IMR-90 (cell line): ENCODE data around the gene DPF3. TPM values are rescaled to one million over a fixed set of nuclear protein-coding genes. Genes with fewer than 3 reads are reported as not detected.

Experiments
- ATAC-seq: fragments of 200-7000 bp; cut with Tn5 transposase; 2 replicates; pipeline ENCODE4 v1.9.1; 2020; ENCODE audit warnings: low read depth, mild to moderate bottlenecking, moderate library complexity
- BruUV-seq: library from RNA; stranded (reverse); fragments of 400-500 nt; replicated peaks from 2 replicates; lab custom pipeline; 2021; lab: Mats Ljungman, UMichigan
- CTCF ChIA-PET: fragments of 300-600 bp; formaldehyde crosslinking; extraction: SDS; loops from one replicate; lab custom pipeline; 2021; ENCODE audit warnings: antibody characterized with exemption; lab: Yijun Ruan, JAX
- POLR2A ChIA-PET: fragments of 300-600 bp; sonication (Branson Sonifier 250); formaldehyde crosslinking; loops from one replicate; lab custom pipeline; 2022; ENCODE audit warnings: antibody characterized with exemption; ENCODE audit not compliant: unreplicated experiment; lab: Charles Lee
- DNase-seq: peaks from one replicate; pipeline ENCODE4 v3.0.0; 2013
- H2AFZ ChIP-seq: replicated peaks from 2 replicates; pipeline ENCODE3; 2013; ENCODE audit warnings: low read length, mild to moderate bottlenecking; ENCODE audit not compliant: poor library complexity
- H2AK5ac ChIP-seq: 2 replicates; pipeline ENCODE4 v1.6.1; 2013; ENCODE audit warnings: low read depth, low read length, inconsistent platforms
- H2AK9ac ChIP-seq: replicated peaks from 2 replicates; pipeline ENCODE3; 2013; ENCODE audit warnings: mild to moderate bottlenecking, low read depth, low read length, moderate library complexity; ENCODE audit not compliant: poor library complexity
- H2BK120ac ChIP-seq: 2 replicates; pipeline ENCODE4 v1.6.1; 2013; ENCODE audit warnings: low read depth, low read length, inconsistent platforms
- H2BK15ac ChIP-seq: 3 replicates; pipeline ENCODE4 v1.6.1; 2013; ENCODE audit warnings: low read depth, low read length, inconsistent platforms
- H2BK20ac ChIP-seq: 2 replicates; pipeline ENCODE4 v1.6.1; 2013; ENCODE audit warnings: low read depth, mild to moderate bottlenecking, inconsistent platforms, low read length, moderate library complexity
- H2BK5ac ChIP-seq: 2 replicates; pipeline ENCODE4 v1.6.1; 2013; ENCODE audit warnings: mild to moderate bottlenecking, low read depth, low read length, inconsistent platforms; ENCODE audit not compliant: poor library complexity, severe bottlenecking
- H3K14ac ChIP-seq: replicated peaks from 2 replicates; pipeline ENCODE4 v1.6.1; 2013; ENCODE audit warnings: low read depth, low read length, inconsistent platforms
- H3K18ac ChIP-seq: 2 replicates; pipeline ENCODE4 v1.6.1; 2013; ENCODE audit warnings: low read depth, low read length, control low read depth
- H3K23ac ChIP-seq: 2 replicates; pipeline ENCODE4 v1.6.1; 2013; ENCODE audit warnings: low read depth, low read length, inconsistent platforms
- H3K27ac ChIP-seq: 2 replicates; pipeline ENCODE4 v1.5.1; 2013; ENCODE audit warnings: mild to moderate bottlenecking, control low read depth, low read length; ENCODE audit not compliant: insufficient read depth
- H3K27me3 ChIP-seq: 2 replicates; pipeline ENCODE4 v1.6.1; 2013; ENCODE audit warnings: low read length; ENCODE audit not compliant: control insufficient read depth, insufficient read depth
- H3K36me3 ChIP-seq: 2 replicates; pipeline ENCODE4 v1.6.1; 2013; ENCODE audit warnings: low read length, mixed read lengths; ENCODE audit not compliant: control insufficient read depth, insufficient read depth
- H3K4ac ChIP-seq: 2 replicates; pipeline ENCODE4 v1.6.1; 2013; ENCODE audit warnings: low read depth, low read length, inconsistent platforms
- H3K4me1 ChIP-seq: 2 replicates; pipeline ENCODE4 v1.6.1; 2013; ENCODE audit warnings: low read length, mixed read lengths; ENCODE audit not compliant: control insufficient read depth, insufficient read depth
- H3K4me2 ChIP-seq: 2 replicates; pipeline ENCODE4 v1.6.1; 2013; ENCODE audit warnings: low read depth, mild to moderate bottlenecking, control low read depth, low read length, moderate library complexity
- H3K4me3 ChIP-seq: 2 replicates; pipeline ENCODE4 v1.5.1; 2013; ENCODE audit warnings: low read depth, mild to moderate bottlenecking, control low read depth, low read length, moderate library complexity; ENCODE audit not compliant: insufficient read depth
- H3K56ac ChIP-seq: 2 replicates; pipeline ENCODE4 v1.6.1; 2013; ENCODE audit warnings: low read length, inconsistent platforms; ENCODE audit not compliant: insufficient read depth; ENCODE audit errors: extremely low read depth
- H3K79me1 ChIP-seq, 2 experiments: 2 replicates each; pipeline ENCODE4 v1.6.1; 2013; ENCODE audit warnings: low read length in 2 of 2, inconsistent platforms in 1 of 2, low read depth in 1 of 2
- H3K9ac ChIP-seq: 2 replicates; pipeline ENCODE4 v1.6.1; 2013; ENCODE audit warnings: low read depth, low read length, control low read depth
- H3K9me1 ChIP-seq: 2 replicates; pipeline ENCODE4 v1.6.1; 2013; ENCODE audit warnings: low read length, inconsistent platforms; ENCODE audit not compliant: insufficient read depth
- H3K9me3 ChIP-seq: 2 replicates; pipeline ENCODE4 v1.6.1; 2013; ENCODE audit warnings: low read length; ENCODE audit not compliant: control insufficient read depth, insufficient read depth
- H4K20me1 ChIP-seq: 2 replicates; pipeline ENCODE4 v1.6.1; 2013; ENCODE audit warnings: low read length, inconsistent platforms; ENCODE audit not compliant: insufficient read depth
- H4K5ac ChIP-seq: 2 replicates; pipeline ENCODE4 v1.6.1; 2013; ENCODE audit warnings: mild to moderate bottlenecking, low read depth, low read length, control low read depth
- H4K8ac ChIP-seq, 2 experiments: 2 replicates each; pipeline ENCODE4 v1.6.1; 2013; ENCODE audit warnings: low read depth in 2 of 2, low read length in 2 of 2, control low read depth in 1 of 2, inconsistent platforms in 1 of 2
- H4K91ac ChIP-seq: 2 replicates; pipeline ENCODE4 v1.6.1; 2013; ENCODE audit warnings: low read depth, low read length, inconsistent platforms; ENCODE audit not compliant: insufficient read depth
- CEBPB ChIP-seq: IDR thresholded peaks from 2 replicates; pipeline ENCODE4 v1.6.1; 2012; ENCODE audit warnings: low read depth, low read length, improper control_type of control experiment
- MXI1 ChIP-seq: IDR thresholded peaks from 2 replicates; pipeline ENCODE4 v1.6.1; 2012; ENCODE audit warnings: low read depth, mild to moderate bottlenecking, low read length, moderate library complexity, borderline replicate concordance
- WGBS, 2 experiments: methylation state at CpG; one replicate each; pipeline versions ENCODE4 v1.1.5 to v1.1.7; 2013; ENCODE audit warnings: missing lambda C conversion rate in 2 of 2; ENCODE audit not compliant: insufficient read length in 1 of 2; ENCODE audit errors: extremely low coverage in 2 of 2; 5-methylcytosine and 5-hydroxymethylcytosine counted together
- dilution Hi-C: fragments of 300-500 bp; cut with HindIII; formaldehyde crosslinking; loops from one replicate; pipeline ENCODE4 v1.14.3; 2018; ENCODE audit warnings: low sequenced_read_pairs; ENCODE audit not compliant: unreplicated experiment
- in situ Hi-C: fragments of 300-500 bp; cut with MboI; formaldehyde crosslinking; loops from 3 replicates; pipeline ENCODE4 v1.14.3; 2019; ENCODE audit warnings: low sequenced_read_pairs, inconsistent platforms, mixed read lengths
- intact Hi-C: fragments of 100-400 bp; cut with micrococcal nuclease; formaldehyde crosslinking; loops from 2 replicates; pipeline ENCODE4 v1.10.0; 2022
- polyA plus RNA-seq, 3 experiments: library from polyadenylated mRNA; depleted of rRNA; stranded (reverse); fragments of >200 nt; gene quantifications; 2 replicates each; pipeline ENCODE4 v1.2.3, GENCODE V29; 2012; ENCODE audit warnings: low replicate concordance in 1 of 3
- total RNA-seq: library from RNA; depleted of rRNA; stranded (reverse); fragments of >200 nt; gene quantifications from 2 replicates; pipeline ENCODE4 v1.2.3, GENCODE V29; 2012

Gene DPF3
- total and polyA plus RNA-seq, 2 of the 4 experiments (the other 2 are of a cell fraction), result 30.5 to 32.8 TPM

- ChIA-PET CTCF (interaction anchor here (0.9 kb wide), 1 partner anchor 10 kb away, joined by 3 read pairs; no protein-coding TSS in a partner anchor), POLR2A (no interaction called here)
- Histone ChIP-seq H3K56ac (no peak overlapping the region), H2BK120ac (no peak overlapping the region), H2AK5ac (no peak overlapping the region), H4K5ac (no peak overlapping the region), H3K4ac (no peak overlapping the region), H2BK15ac (no peak overlapping the region), H3K9me1 (no peaks in the 10 kb centered on the region), H2AK9ac (no peak overlapping the region), H3K4me3 (no peak overlapping the region), H4K8ac (no peak overlapping the region), H3K79me1 (peaks cover 4 to 26% of the 10 kb centered on the region in 2 experiments), H3K4me2 (no peak overlapping the region), H3K9me3 (no peaks in the 10 kb centered on the region), H4K20me1 (no peaks in the 10 kb centered on the region), H3K9ac (no peak overlapping the region), H2BK20ac (no peak overlapping the region), H2AFZ (no peak overlapping the region), H3K4me1 (peaks cover 3% of the 10 kb centered on the region), H3K36me3 (peaks cover 4% of the 10 kb centered on the region; the same call in 1 of the 2 replicates), H3K14ac (no peak overlapping the region), H3K27me3 (no peaks in the 10 kb centered on the region), H3K23ac (no peak overlapping the region), H3K18ac (no peak overlapping the region), H4K91ac (no peak overlapping the region), H2BK5ac (no peak overlapping the region), H3K27ac (no peak overlapping the region)
- BruUV-seq, result no TSS peak
- no peak for ATAC-seq
- intact Hi-C loops (no loop called here), dilution Hi-C loops (no loop called here), in situ Hi-C loops (no loop called here)
- no peak for DNase-seq
- 0 out of 2 replicates have a peak, but pooled peaks have one; percentile 10 for TF ChIP-seq CEBPB
- TF ChIP-seq MXI1, result no peak
- WGBS, 2 experiments, result 80% methylated on average over 2 of the region's 3 CpGs; no CpG with 5 or more reads in 1 of the 2 experiments
These were observed 127.6 kb downstream of the DPF3 start for GRCh38 chr14:72766296-72766695.
